Measurements from ENCODE around the gene SEMA6C. TPM values are rescaled to one million over a fixed set of nuclear protein-coding genes. Genes with fewer than 3 reads are reported as not detected.
"Not testable (repeated sequence)": the region's sequence is repeated elsewhere in the genome, so short reads cannot be mapped to it uniquely, and the experiment has no call there.

SEMA6C gene
- polyA plus RNA-seq, 10 donors: 49.3 to 113 (median 78.5) TPM

- peak in 2 of 3 donors; percentile 42 to 83 for DNase-seq
These were observed 14.6 kb downstream of the SEMA6C start for GRCh38 chr1:151131701-151132334.

- peak; percentile 89 to 95 (median 90) for DNase-seq
These were observed 15.3 kb downstream of the SEMA6C start for GRCh38 chr1:151130987-151131586.

GRCh38 chr1:151128800-151129199 is 17.6 kb downstream of the SEMA6C start:
- DNase-seq: no peak

- DNase-seq: no peak
These were observed 21.5 kb downstream of the SEMA6C start for GRCh38 chr1:151124763-151125403.

- DNase-seq: no peak
These were observed 32.6 kb downstream of the SEMA6C start for GRCh38 chr1:151113877-151114276.

GRCh38 chr1:151108331-151108730 is 38.1 kb downstream of the SEMA6C start:
- no peak for DNase-seq

- DNase-seq: no peak
These were observed 39.5 kb downstream of the SEMA6C start for GRCh38 chr1:151106894-151107293.

- DNase-seq: no peak
These were observed 41.8 kb downstream of the SEMA6C start for GRCh38 chr1:151104630-151105029.

GRCh38 chr1:151098126-151098525 is 48.3 kb downstream of the SEMA6C start:
- DNase-seq: no peak

GRCh38 chr1:151097426-151097825 is 49.0 kb downstream of the SEMA6C start:
- not testable (repeated sequence) for DNase-seq

- DNase-seq: no peak
These were observed 60.4 kb downstream of the SEMA6C start for GRCh38 chr1:151085953-151086559.

Other genes with a start within 250 kb of the SEMA6C start
- gene SETDB1, start 220.3 kb downstream of the SEMA6C start, polyA plus RNA-seq (ENCODE audit: insufficient read length in 10 of 10): 10 to 100 TPM; 25.0 to 54.8 (median 36.6) TPM
- gene CERS2, start 171.8 kb downstream of the SEMA6C start, polyA plus RNA-seq (ENCODE audit: insufficient read length in 10 of 10): 100 to 1,000 TPM in 1 of 10 donors, 10 to 100 TPM in 9; 74.1 to 107 (median 77.6) TPM
- 1 to 10 TPM; 2.3 to 4.5 (median 2.5) TPM for gene ANXA9, start 164.3 kb downstream of the SEMA6C start, polyA plus RNA-seq (ENCODE audit: insufficient read length in 10 of 10)
- gene MINDY1, start 139.7 kb downstream of the SEMA6C start, polyA plus RNA-seq (ENCODE audit: insufficient read length in 10 of 10): 10 to 100 TPM; 14.8 to 22.7 (median 17.4) TPM
- 10 to 100 TPM; 22.7 to 30.9 (median 24.4) TPM for gene PRUNE1, start 138.2 kb downstream of the SEMA6C start, polyA plus RNA-seq (ENCODE audit: insufficient read length in 10 of 10)
- 1 to 10 TPM in 2 of 10 donors, under 1 TPM in 8; 0.23 to 5.2 (median 0.83) TPM for gene BNIPL, start 110.0 kb downstream of the SEMA6C start, polyA plus RNA-seq (ENCODE audit: insufficient read length in 10 of 10)
- 1 to 10 TPM; 3.5 to 7.3 (median 5.4) TPM for gene C1orf56, start 98.9 kb downstream of the SEMA6C start, polyA plus RNA-seq (ENCODE audit: insufficient read length in 10 of 10)
- gene CDC42SE1, start 87.0 kb downstream of the SEMA6C start, polyA plus RNA-seq (ENCODE audit: insufficient read length in 10 of 10): 10 to 100 TPM; 40.2 to 68.1 (median 57.5) TPM
- 10 to 100 TPM in 9 of 10 donors, 1 to 10 TPM in 1; 9.6 to 19.4 (median 14.1) TPM for gene MLLT11, start 86.2 kb downstream of the SEMA6C start, polyA plus RNA-seq (ENCODE audit: insufficient read length in 10 of 10)
- 1 to 10 TPM; 3.6 to 7.4 (median 5.7) TPM for gene GABPB2, start 75.9 kb downstream of the SEMA6C start, polyA plus RNA-seq (ENCODE audit: insufficient read length in 10 of 10)
- gene TNFAIP8L2, start 10.0 kb upstream of the SEMA6C start, polyA plus RNA-seq (ENCODE audit: insufficient read length in 10 of 10): 1 to 10 TPM; 1.3 to 2.7 (median 2.2) TPM
- 10 to 100 TPM in 7 of 10 donors, 1 to 10 TPM in 3; 8.8 to 13.2 (median 11.1) TPM for gene LYSMD1, start 19.3 kb upstream of the SEMA6C start, polyA plus RNA-seq (ENCODE audit: insufficient read length in 10 of 10)
- 10 to 100 TPM; 30.1 to 41.2 (median 37.1) TPM for gene SCNM1, start 19.5 kb upstream of the SEMA6C start, polyA plus RNA-seq (ENCODE audit: insufficient read length in 10 of 10)
- gene TMOD4, start 29.4 kb upstream of the SEMA6C start, polyA plus RNA-seq (ENCODE audit: insufficient read length in 10 of 10): 10 to 100 TPM in 9 of 10 donors, 1 to 10 TPM in 1; 8.0 to 53.2 (median 26.8) TPM
- 10 to 100 TPM; 40.9 to 53.7 (median 45.4) TPM for gene VPS72, start 43.6 kb upstream of the SEMA6C start, polyA plus RNA-seq (ENCODE audit: insufficient read length in 10 of 10)
- gene PIP5K1A, start 51.9 kb upstream of the SEMA6C start, polyA plus RNA-seq (ENCODE audit: insufficient read length in 10 of 10): 10 to 100 TPM; 31.2 to 50.0 (median 40.4) TPM
- gene PSMD4, start 108.1 kb upstream of the SEMA6C start, polyA plus RNA-seq (ENCODE audit: insufficient read length in 10 of 10): 100 to 1,000 TPM; 105 to 122 (median 112) TPM
- gene ZNF687, start 135.7 kb upstream of the SEMA6C start, polyA plus RNA-seq (ENCODE audit: insufficient read length in 10 of 10): 10 to 100 TPM in 9 of 10 donors, 1 to 10 TPM in 1; 9.3 to 12.6 (median 11.6) TPM
- gene PI4KB, start 180.8 kb upstream of the SEMA6C start, polyA plus RNA-seq (ENCODE audit: insufficient read length in 10 of 10): 10 to 100 TPM; 37.4 to 57.5 (median 46.2) TPM
- 10 to 100 TPM; 18.7 to 28.0 (median 24.6) TPM for gene RFX5, start 200.6 kb upstream of the SEMA6C start, polyA plus RNA-seq (ENCODE audit: insufficient read length in 10 of 10)
- gene SELENBP1, start 226.1 kb upstream of the SEMA6C start, polyA plus RNA-seq (ENCODE audit: insufficient read length in 10 of 10): 10 to 100 TPM; 23.7 to 49.4 (median 34.3) TPM